HL-60/S4 (cell line): ENCODE measurements around the gene SPACDR.
"Not testable (repeated sequence)": the region's sequence is repeated elsewhere in the genome, so short reads cannot be mapped to it uniquely, and the experiment has no call there.

Source experiments
- in situ Hi-C: fragments of 300-500 bp; cut with MboI; formaldehyde crosslinking; loops from 2 replicates; pipeline ENCODE4 v1.14.3; 2022; ENCODE audit warnings: low sequenced_read_pairs

Gene SPACDR

GRCh38 chr7:100464210-100464660, at the start of gene SPACDR:
Gene SPACDR, minus strand, starts transcription at chr7:100464260. Its CDS starts 235 bp downstream, at chr7:100464025.
- in situ Hi-C loops: loop anchor here (10.0 kb wide), 1 partner anchor 91 kb away; no protein-coding TSS in a partner anchor

- in situ Hi-C loops: no loop called here
These were observed 49.3 kb upstream of the SPACDR start for GRCh38 chr7:100513212-100513810.

GRCh38 chr7:100510437-100511239, 46.6 kb upstream of the SPACDR start:
- in situ Hi-C loops: no loop called here

- in situ Hi-C loops: no loop called here
These were observed 45.2 kb upstream of the SPACDR start for GRCh38 chr7:100509231-100509630.

- in situ Hi-C loops: no loop called here
These were observed 42.4 kb upstream of the SPACDR start for GRCh38 chr7:100506356-100506923.

- in situ Hi-C loops: no loop called here
These were observed 41.0 kb upstream of the SPACDR start for GRCh38 chr7:100504887-100505611.

GRCh38 chr7:100504031-100504430, 40.0 kb upstream of the SPACDR start:
- in situ Hi-C loops: not testable (repeated sequence)

GRCh38 chr7:100500743-100501142, 36.7 kb upstream of the SPACDR start:
- in situ Hi-C loops: not testable (repeated sequence)

GRCh38 chr7:100496509-100496908, 32.4 kb upstream of the SPACDR start:
- in situ Hi-C loops: no loop called here

GRCh38 chr7:100493476-100494264, 29.6 kb upstream of the SPACDR start:
- in situ Hi-C loops: no loop called here

- in situ Hi-C loops: no loop called here
These were observed 28.8 kb upstream of the SPACDR start for GRCh38 chr7:100492738-100493475.

- in situ Hi-C loops: no loop called here
These were observed 27.1 kb upstream of the SPACDR start for GRCh38 chr7:100491192-100491578.

- in situ Hi-C loops: no loop called here
These were observed 26.6 kb upstream of the SPACDR start for GRCh38 chr7:100490483-100491191.

GRCh38 chr7:100489824-100490223, 25.8 kb upstream of the SPACDR start:
- in situ Hi-C loops: no loop called here

GRCh38 chr7:100489121-100489520, 25.1 kb upstream of the SPACDR start:
- in situ Hi-C loops: no loop called here

- in situ Hi-C loops: no loop called here
These were observed 24.5 kb upstream of the SPACDR start for GRCh38 chr7:100488333-100489095.

- in situ Hi-C loops: no loop called here
These were observed 22.8 kb upstream of the SPACDR start for GRCh38 chr7:100486753-100487446.

GRCh38 chr7:100486111-100486636, 22.1 kb upstream of the SPACDR start:
- in situ Hi-C loops: no loop called here
